ENCODE data around the gene NEK11.
"Not testable (repeated sequence)": the region's sequence is repeated elsewhere in the genome, so short reads cannot be mapped to it uniquely, and the experiment has no call there.

NEK11 gene

GRCh38 chr3:131303848-131304247 is 277.2 kb downstream of the NEK11 start:
- no peak for DNase-seq (ENCODE audit: low spot score)

- DNase-seq (ENCODE audit: low spot score): no peak
Measured at GRCh38 chr3:131304890-131305289, 278.2 kb downstream of the NEK11 start.

GRCh38 chr3:131306242-131306641 is 279.6 kb downstream of the NEK11 start:
- DNase-seq (ENCODE audit: low spot score): no peak

- no peak for DNase-seq (ENCODE audit: low spot score)
Measured at GRCh38 chr3:131314318-131314717, 287.6 kb downstream of the NEK11 start.

- no peak for DNase-seq (ENCODE audit: low spot score)
Measured at GRCh38 chr3:131315162-131315561, 288.5 kb downstream of the NEK11 start.

GRCh38 chr3:131317667-131318066 is 291.0 kb downstream of the NEK11 start:
- no peak for DNase-seq (ENCODE audit: low spot score)

GRCh38 chr3:131323014-131323413 is 296.3 kb downstream of the NEK11 start:
- no peak for DNase-seq (ENCODE audit: low spot score)

GRCh38 chr3:131323792-131324191 is 297.1 kb downstream of the NEK11 start:
- DNase-seq (ENCODE audit: low spot score): no peak

- no peak for DNase-seq (ENCODE audit: low spot score)
Measured at GRCh38 chr3:131324923-131325322, 298.2 kb downstream of the NEK11 start.

- DNase-seq (ENCODE audit: low spot score): peak; percentile 29
Measured at GRCh38 chr3:131326307-131326706, 299.6 kb downstream of the NEK11 start.

GRCh38 chr3:131328721-131329120 is 302.0 kb downstream of the NEK11 start:
- no peak for DNase-seq (ENCODE audit: low spot score)

- DNase-seq (ENCODE audit: low spot score): no peak
Measured at GRCh38 chr3:131329774-131330173, 303.1 kb downstream of the NEK11 start.

GRCh38 chr3:131331456-131332085 is 304.9 kb downstream of the NEK11 start:
- DNase-seq (ENCODE audit: low spot score): not testable (repeated sequence)

- DNase-seq (ENCODE audit: low spot score): no peak
Measured at GRCh38 chr3:131338948-131339640, 312.4 kb downstream of the NEK11 start.

- DNase-seq (ENCODE audit: low spot score): no peak
Measured at GRCh38 chr3:131341761-131342160, 315.1 kb downstream of the NEK11 start.

GRCh38 chr3:131348911-131349310 is 322.2 kb downstream of the NEK11 start:
- no peak for DNase-seq (ENCODE audit: low spot score)

GRCh38 chr3:131349454-131349853 is 322.8 kb downstream of the NEK11 start:
- DNase-seq (ENCODE audit: low spot score): no peak

- DNase-seq (ENCODE audit: low spot score): no peak
Measured at GRCh38 chr3:131349946-131350347, 323.3 kb downstream of the NEK11 start.

GRCh38 chr3:131350506-131350905 is 323.8 kb downstream of the NEK11 start:
- no peak for DNase-seq (ENCODE audit: low spot score)

- DNase-seq (ENCODE audit: low spot score): no peak
Measured at GRCh38 chr3:131353016-131353877, 326.6 kb downstream of the NEK11 start.

GRCh38 chr3:131353986-131354385 is 327.3 kb downstream of the NEK11 start:
- DNase-seq (ENCODE audit: low spot score): no peak

GRCh38 chr3:131356006-131356595 is 329.4 kb downstream of the NEK11 start:
- no peak for DNase-seq (ENCODE audit: low spot score)

GRCh38 chr3:131357275-131357674 is 330.6 kb downstream of the NEK11 start:
- DNase-seq (ENCODE audit: low spot score): no peak

Data from SW480 (cell line).